HG03045 (cell line): ENCODE data around the gene MAP4.
"Not testable (repeated sequence)": the region's sequence is repeated elsewhere in the genome, so short reads cannot be mapped to it uniquely, and the experiment has no call there.

Experiments used
- ATAC-seq: cut with Tn5 transposase; IDR thresholded peaks from one replicate; pipeline ENCODE4 v1.9.1; 2021; ENCODE audit warnings: mild to moderate bottlenecking, moderate library complexity; ENCODE audit not compliant: unreplicated experiment

The MAP4 gene

DNA sequence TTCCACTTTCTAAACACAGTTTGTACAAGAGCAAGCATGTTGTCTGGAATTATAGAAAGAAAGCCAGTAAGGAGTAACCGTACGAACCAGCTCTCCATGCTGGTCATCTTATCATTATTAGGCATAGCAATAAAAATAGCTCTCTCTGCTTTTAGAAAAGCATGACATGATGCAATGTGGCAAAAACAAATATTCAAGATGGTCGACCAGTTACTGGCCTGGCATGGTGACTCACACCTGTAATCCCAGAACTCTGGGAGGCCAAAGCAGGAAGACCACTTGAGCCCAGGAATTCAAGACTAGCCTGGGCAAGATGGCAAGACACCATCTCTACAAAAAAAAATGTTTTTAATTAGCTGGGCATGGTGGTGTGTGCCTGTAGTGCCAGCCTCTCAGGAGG, 2.6 kb upstream of the MAP4 start:
- no peak for ATAC-seq

DNA sequence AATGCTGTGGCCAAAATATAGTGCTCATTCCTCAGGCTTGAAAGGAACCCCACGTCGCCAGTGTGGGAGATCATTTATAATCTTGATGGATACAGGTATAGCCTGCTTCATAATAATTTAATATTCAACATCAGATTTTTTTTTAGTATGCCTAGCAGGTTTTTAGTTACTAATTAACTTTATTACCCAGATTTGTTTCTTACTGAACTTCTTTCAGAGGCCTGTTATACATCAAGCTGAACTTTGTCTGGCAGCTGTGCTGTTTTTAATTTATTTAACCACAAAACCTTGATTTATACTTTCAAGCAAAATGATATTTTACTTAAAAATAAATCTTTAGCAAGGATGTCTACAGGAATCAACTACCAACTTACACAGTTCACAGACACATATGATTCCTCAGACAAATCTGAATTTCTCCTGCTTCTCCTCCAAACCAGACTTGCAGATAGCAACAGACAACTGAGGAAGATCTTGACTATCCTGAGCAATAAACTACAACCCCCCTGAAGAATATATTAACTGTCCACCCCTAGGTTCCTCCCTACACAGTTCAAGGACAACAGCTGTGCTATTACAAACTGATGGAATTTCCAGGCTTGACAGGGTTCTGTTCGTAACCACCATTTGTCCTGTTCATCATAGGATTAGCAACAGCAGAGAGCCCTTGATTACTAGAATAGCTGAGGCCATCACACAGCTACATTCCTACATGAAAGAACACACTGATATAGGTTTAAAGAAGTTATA, 610 bp downstream of the MAP4 start:
- ATAC-seq = no peak

DNA sequence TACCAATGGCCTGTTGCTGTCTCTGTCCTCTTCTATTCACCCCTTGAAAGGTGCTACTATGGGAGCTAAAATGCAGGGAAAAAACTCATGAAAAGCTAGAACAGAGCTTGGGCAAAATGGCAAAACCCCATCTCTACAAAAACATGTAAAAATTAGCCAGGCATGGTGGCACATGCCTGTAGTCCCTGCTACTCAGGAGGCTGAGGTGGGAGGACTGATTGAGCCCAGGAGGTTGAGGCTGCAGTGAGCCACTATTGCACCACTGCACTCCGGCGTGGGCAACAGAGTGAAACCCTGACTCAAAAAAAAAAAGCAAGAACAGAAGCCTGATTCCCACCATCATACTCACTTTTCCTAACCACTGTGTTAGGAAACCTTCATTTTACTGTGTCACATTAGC, 1.9 kb downstream of the MAP4 start:
- no peak for ATAC-seq

DNA sequence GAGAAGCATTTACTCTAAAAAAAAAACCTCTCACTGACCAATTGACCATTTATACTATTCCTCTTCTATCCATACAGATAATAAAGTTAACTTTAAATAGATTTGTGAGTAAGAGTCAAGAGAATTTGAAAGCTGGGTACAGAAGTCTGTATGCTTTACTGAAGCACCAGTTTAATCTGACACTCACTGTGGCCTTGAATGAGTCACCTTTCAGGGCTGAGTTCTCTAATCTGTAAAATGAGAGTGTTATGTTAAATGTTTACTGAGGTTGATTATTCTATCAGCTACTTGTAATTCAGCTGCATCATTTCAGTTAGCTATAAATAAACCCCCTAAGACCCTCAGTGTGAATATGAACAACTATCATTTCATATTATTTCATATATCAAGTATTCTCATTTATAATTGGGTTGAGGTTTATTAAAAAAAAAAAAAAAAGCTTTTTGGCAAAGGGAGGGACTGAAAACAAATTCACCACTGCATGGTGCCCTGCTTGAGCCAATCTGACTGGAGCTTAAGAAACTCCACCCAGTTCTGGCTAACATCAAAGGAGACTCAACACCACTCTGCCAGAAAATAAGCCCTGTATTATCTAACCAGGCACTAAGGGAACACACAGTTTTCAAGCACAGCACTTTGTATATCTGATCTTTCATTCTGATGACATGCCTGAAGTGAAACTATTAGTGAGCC, 2.8 kb downstream of the MAP4 start:
- ATAC-seq = no peak

DNA sequence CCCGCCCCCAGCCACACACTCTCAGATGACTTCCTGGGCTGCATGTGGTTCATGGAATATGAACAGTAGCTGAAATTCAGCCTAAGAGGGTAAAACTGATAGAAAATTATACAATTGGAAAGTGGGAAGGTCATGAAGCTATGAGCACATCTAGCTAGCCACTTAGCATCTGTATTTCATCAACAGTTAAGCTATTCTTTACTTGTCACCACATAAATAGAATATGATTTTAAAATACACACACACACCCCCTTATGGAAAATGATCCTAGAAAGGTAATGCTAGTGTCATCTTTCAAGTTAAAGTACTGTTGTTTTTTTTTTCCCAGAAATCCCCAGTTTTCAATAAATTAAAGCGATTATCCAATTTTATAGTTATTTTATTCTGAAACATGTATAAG, 3.6 kb downstream of the MAP4 start:
- ATAC-seq = no peak

DNA sequence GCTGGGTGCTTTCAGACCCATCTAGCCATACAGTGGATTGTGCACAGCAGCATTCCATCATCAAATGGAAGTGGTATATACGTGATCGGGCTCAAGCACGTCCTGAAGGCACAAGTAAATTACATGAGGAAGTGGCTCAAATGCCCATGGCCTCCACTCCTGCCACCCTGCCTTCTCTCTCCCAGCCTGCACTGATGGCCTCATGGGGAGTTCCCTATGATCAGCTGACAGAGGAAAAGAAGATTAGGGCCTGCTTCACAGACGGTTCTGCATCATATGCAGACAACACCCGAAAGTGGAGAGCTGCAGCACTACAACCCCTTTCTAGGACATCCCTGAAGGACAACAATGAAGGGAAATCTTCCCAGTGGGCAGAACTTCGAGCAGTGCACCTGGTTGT, 8.2 kb downstream of the MAP4 start:
- not testable (repeated sequence) for ATAC-seq

DNA sequence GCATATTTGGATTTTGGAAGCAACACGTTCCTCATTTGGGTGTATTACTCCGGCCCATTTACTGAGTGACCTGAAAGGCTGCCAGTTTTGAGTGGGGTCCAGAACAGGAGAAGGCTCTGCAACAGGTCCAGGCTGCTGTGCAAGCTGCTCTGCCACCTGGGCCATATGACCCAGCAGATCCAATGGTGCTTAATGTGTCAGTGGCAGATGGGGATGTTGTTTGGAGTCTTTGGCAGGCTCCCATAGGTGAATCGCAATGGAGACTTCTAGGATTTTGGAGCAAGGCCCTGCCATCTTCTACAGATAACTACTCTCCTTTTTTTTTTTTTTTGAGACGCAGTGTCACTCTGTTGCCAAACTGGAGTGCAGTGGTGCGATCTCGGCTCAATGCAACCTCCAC, 8.9 kb downstream of the MAP4 start:
- not testable (repeated sequence) for ATAC-seq

DNA sequence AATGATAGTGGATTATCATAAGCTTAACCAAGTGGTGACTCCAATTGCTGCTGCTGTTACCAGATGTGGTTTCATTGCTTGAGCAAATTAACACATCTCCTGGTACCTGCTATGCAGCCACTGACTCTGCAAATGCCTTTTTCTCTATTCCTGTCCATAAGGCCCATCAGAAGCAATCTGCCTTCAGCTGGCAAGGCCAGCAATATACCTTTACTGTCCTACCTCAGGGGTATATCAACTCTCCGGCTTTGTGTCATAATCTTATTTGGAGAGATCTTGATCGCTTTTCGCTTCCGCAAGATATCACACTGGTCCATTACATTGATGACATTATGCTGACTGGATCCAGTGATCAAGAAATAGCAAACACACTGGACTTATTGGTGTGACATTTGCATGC, 9.4 kb downstream of the MAP4 start:
- ATAC-seq = not testable (repeated sequence)

DNA sequence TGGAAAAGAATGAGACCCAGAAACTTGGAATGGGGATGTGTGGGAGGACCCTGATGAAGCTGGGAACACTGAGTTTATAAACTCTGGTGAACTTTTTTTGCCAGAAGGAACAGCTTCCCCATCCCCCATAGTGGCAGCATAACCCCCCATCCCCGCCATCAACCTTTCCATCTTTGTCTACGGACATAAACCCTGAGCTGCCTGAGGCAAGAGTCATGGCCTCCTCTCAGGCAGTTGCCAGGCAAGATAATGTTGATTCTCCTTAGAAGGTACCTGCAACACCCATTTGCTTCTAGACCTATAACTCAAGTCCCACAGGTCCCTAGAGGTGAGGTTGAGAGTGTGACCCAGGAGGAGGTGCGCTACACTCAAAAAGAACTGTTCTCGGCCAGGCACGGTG, 11.5 kb downstream of the MAP4 start:
- ATAC-seq = no peak

DNA sequence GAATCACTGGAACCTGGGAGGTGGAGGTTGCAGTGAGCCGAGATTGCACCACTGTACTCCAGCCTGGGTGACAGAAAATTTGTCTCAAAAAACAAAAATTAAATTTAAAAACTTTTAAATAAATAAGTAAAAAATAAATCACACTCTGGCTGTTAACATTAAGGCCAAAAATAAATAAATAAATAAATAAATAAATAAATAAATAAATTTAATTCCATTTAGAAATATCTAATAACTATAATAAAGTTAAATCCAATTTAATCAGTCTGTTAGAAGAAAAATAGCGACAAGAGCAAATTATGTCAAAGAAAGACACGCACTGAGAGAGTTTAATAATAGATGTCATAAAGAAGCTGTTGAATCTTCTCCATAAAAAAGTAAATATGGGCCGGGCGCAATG, 13.4 kb downstream of the MAP4 start:
- no peak for ATAC-seq

DNA sequence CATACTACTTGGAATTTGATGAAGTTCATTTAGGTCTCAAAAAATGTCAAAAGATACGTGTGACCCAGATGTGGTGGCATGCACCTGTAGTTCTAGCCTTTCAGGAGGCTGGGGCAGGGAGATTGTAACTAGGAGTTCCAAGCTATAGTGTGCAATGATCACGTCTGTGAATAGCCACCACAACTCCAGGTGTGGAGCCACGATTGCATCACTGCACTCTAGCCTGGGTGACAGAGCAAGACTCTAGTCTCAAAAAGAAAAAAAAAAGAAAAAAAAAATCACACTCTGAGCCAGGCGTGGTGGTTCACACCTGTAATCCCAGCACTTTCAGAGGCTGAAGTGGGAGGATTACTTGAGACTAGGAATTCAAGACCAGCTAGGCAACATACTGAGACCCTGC, 14.2 kb downstream of the MAP4 start:
- no peak for ATAC-seq

DNA sequence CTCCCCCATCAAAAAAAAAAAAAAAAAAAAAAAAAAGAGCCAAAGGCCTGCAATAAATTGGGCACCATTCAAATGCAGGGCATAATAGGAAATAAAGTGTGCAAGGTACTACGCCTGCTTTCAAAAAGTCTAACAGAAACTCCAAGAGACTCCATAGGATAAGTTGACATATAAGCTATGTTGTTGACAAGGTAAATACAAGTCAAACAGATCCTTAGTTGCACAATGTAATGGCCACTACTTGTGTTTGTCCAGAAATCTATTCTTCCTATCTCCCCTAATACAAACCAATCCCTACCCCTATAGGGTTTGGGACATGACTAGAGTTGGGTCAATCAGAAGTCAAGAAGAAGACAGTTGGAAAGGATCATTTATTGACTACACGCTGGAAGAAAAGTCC, 16.0 kb downstream of the MAP4 start:
- no peak for ATAC-seq

DNA sequence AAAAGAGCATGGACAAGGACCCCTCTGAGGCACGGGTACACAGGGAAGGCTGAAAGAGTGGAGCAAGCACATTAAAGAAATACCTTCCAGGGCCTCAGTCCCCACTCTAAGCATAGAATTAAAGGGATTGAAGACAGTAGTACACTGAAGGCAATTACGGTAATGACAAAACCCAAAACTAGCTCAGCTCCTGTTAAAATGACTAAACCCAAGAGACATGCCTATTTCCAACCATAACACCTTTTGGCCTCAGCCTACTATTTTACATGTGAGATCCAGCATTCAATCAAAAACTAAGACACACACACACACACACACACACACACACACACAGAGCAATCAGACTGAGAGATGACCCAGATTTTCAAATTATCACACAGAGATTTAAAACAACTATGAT, 19.8 kb downstream of the MAP4 start:
- no peak for ATAC-seq

DNA sequence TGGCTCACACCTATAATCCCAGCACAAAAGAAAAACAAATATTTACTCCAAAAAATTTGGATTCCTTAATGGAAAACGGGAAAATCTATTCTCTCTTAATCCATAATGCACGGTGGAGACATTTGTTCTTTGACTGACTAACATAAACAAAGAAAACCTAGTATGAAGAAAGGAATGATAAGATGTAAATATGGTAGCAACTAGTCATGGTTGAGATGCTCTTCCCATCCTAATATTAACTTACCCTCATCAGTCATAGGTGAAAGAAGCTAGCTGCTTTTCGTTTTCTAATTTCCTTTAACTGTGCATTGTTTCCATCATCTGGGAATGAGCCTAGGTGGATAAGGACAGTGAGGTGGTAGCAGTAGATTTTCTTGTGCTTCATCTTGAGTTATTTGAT, 22.0 kb downstream of the MAP4 start:
- ATAC-seq = no peak

DNA sequence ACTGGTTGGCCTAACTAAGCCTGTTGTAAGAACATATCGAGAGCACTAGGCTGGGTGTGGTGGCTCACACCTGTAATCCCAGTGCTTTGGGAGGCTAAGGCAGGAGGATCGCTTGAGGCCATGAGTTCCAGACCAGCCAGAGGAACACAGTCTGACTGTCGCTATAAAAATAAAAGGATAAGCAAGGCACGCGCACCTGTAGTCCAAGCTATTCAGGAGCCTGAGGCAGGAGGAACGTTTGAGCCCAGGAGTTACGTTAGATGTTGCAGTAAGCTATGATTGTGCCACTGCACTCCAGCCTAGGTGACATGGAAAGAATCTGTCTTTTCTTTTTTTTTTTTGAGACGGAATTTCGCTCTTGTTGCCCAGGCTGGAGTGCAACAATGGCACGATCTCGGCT, 24.9 kb downstream of the MAP4 start:
- ATAC-seq = no peak

DNA sequence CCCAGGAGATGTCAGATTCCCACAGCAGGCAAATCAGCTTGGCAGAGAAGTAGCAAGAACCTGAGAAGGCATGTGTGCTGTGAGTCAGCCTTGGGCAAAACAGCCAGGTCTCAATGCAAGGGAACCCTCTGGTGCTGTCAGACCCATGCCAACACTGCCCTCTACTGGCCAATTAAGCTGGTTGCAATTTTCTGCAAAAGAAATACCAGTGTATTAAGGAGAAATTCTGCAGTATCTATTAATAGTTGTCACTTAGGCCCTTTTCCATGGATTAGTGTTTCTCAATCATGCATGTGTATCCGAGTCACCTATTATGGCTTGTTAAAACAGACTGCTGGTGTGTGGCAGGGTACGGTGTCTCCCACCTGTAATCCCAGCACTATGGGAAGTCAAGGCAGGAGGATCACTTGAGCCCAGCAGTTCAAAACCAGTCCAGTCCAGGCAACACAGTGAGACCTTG, 26.2 kb downstream of the MAP4 start:
- peak; percentile 60 for ATAC-seq

DNA sequence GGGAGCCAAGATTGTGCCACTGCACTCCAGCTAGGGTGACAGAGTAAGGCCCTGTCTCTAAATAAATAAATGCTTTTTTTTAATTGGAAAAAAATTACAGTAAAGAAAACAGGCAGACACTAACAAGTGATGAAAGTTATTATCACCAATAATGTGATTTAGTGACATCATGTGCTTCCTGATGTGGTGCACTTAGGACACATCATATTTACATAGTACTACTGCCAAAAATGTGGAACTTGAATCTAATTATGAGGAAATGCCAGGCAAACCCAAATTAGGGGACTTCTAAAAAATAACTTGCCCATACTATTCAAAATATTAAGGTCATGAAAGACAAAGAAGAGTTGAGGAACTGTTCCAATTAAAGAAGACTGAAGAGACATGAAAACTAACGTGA, 30.8 kb downstream of the MAP4 start:
- no peak for ATAC-seq

DNA sequence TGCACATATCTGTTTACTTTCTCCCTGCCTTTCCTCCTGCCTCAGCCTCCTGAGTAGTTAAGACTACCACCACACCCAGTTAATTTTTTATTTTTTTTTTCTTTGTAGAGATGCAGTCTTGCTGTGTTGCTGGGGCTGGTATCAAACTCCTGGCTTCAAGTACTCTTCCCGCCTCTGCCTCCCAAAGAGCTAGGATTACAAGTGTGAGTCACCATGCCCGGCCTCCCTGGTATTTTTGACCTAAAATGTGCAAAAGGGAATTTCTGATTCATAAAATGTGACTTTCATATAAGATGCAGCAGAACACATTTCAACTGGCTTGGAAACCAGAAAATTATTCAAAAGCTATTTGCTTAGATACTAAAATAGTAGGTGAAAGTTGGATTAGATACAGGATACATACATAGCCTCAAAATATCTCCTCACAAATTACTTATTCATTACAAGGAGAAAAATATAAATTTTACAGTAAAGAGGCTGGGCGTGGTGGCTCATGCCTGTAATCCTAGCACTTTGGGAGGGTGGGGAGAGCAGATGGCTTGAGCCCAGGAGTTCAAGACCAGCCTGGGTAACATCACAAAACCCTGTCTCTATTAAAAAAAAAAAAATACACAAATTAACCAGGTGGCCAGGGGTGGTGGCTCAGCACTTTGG, 32.0 kb downstream of the MAP4 start:
- ATAC-seq = no peak

DNA sequence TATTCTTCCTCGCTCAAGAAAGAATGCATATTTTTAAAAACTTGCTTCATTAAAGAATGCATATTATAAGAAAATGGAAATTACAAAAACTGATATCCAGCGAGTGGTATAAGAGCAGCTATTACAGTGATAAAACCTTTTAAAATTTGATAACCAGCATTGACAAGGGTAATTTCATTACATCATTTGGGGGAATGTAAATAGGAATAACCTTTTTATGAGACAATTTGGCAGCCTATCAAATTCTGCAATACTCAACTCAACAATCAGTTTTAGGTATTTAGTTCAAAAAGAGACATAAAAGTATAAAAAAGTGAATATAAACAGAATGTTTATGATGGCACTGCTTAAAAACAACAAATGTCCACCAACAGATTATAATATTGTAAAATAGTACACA, 35.4 kb downstream of the MAP4 start:
- ATAC-seq = no peak

DNA sequence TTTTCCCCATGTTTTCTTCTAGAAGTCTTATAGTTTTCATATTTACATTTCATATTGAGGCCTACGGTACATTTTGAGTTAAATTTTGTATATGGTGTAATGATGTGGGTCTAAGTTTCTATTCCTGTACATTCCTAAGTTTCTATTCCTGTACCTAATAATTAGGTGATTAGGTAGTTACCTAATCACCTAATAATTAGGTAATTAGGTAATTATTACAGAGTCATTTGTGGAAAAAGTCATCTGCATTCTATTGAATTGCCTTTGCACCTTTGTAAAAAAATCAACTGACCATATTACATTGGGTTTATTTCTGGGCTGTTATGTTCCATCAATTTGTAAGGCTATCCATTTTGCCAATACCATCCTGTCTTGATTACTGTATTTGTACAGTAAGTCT, 37.1 kb downstream of the MAP4 start:
- ATAC-seq = no peak

DNA sequence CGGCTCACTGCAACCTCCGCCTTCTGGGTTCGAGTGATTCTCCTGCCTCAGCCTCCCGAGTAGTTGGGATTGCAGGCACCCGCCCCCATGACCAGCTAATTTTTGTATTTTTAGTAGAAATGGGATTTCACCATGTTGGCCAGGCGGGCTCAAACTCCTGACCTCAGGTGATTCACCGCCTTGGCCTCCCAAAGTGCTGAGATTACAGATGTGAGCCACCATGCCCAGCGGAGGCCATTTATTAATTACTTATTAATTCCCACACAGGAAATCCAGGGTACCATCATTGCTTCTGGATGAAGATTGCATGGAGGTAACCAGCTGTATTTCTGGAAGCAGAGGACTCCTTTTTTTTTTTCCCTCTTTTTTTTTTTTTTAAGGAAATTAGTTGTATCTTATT, 37.8 kb downstream of the MAP4 start:
- no peak for ATAC-seq

DNA sequence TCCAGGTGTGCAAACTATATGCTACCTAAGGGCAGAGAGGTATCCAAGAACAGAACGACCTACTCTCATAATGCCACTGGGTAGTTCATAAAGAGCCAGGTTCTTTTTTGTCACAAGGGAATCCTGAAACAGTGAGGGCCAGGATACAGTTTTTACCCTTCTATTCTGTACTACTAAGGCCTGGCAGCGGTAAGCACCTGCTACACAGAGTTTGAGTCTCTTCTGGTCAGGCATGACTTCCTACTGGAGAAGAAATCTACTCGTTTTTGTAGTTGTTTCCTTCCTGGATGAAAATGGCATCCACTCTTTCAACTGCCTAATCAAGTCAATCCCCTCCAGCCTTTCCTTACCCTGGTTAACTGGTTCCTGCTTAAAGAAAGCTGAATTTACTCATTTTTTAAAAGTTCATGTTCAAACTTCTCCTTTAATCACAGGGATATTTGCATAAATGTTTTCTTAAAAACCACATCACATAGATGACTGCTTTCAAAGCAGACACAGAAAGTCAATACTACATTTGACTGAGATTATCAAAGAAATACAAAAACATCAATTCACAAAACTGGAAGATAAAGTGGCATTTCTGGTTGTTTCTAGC, 40.0 kb downstream of the MAP4 start:
- ATAC-seq = no peak
